GM18505 (cell line): ENCODE measurements around the gene GPR35.
A peak's percentile ranks its signal among the peaks of the same experiment; 100 is the strongest.

ENCODE experiments used
- ATAC-seq: cut with Tn5 transposase; IDR thresholded peaks from one replicate; pipeline ENCODE4 v1.9.1; 2021; ENCODE audit not compliant: unreplicated experiment
- POLR2A ChIP-seq: IDR thresholded peaks from 4 replicates; pipeline ENCODE4 v1.6.1; 2011; ENCODE audit warnings: borderline replicate concordance; ENCODE audit not compliant: insufficient read depth, insufficient read length; ENCODE audit errors: extremely low read depth

GPR35 gene

DNA sequence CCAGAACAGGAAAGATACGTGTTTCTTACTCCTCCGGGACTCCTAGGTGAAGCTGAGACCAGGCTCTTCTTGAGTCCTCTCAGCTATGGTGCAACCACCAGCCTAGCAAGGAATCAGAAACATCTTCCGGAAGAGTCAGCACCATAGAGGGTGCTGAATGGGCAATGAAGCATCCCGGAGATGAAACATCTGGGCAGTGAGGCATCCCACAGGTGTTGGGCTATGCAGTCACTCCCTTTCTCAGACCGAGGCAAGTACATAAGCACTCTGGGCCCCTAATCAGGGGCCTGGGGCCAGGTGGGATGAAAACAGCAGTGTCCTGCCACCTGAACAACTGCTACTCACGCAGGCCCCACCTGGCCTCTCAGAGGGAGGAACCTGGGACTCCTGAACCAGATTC lies 40.2 kb upstream of the GPR35 start:
- peak; percentile 25 for ATAC-seq
- TF ChIP-seq POLR2A: no peak

DNA sequence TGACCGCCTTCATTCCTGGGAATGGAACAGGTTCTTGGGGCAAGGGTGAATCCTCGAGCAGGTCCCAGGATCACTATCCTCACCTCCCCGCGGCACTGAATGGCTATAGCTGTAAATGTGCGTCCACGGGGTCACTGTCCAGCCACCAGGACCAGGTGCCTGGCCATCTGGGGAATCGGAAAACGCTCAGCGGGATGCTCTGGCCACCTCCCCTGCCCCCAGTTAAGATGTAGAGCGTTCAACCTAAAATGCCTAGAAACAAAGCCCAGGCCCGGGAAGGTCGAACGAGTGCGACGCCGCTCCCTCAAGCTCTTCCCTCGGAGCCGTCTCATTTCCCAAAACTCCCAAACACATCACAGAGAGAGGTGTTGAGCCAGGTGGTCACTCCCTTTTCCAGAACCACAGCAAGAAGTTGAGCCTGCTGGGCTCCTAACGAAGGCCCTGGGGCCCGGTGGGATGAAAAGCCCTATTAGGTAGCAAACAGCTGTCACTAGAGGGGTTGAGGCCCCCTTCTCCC lies 39.5 kb upstream of the GPR35 start:
- ATAC-seq: no peak
- no peak for TF ChIP-seq POLR2A

DNA sequence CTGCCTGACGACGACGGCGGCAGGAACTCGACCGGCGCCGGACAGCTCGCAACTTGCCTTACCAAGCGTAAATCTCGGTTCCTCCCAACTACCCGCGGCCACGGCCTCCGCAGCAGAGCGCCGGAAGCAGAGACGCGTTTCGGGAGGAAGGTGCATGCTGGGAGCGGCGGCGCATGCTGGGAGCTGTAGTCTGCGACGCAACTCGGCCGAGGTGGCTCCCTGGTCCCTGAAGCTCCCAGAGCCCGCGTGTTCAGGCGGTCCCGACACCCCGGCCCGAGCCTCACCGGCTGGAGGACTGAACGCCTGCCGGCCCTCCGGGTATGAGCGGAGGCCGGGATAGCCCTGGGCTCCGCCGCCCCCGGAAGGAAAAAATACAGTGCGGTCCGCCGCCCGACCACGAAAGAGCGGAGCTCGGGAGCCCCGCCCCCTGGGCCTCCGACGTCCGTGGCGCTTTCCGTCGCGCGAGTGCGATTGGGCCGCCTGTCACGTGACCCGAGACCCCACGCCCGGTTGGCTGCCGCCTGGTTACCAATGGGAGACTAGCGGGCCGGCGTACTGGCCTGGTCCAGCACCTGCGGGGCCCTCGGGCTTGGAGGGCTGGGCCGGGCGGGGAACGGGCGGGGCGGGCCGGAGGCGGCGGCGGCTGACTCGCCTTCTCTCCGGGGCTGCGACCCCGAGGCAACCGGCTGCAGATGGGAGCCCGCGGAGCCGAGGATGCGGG lies 38.9 kb upstream of the GPR35 start, which contains the start of gene CAPN10:
TSS of gene CAPN10 (plus strand) at position 537 of the 721 bp plus-strand sequence. CDS start at position 715, 178 bp downstream.
- peak; percentile 89 for TF ChIP-seq POLR2A
- peak; percentile 58 for ATAC-seq

DNA sequence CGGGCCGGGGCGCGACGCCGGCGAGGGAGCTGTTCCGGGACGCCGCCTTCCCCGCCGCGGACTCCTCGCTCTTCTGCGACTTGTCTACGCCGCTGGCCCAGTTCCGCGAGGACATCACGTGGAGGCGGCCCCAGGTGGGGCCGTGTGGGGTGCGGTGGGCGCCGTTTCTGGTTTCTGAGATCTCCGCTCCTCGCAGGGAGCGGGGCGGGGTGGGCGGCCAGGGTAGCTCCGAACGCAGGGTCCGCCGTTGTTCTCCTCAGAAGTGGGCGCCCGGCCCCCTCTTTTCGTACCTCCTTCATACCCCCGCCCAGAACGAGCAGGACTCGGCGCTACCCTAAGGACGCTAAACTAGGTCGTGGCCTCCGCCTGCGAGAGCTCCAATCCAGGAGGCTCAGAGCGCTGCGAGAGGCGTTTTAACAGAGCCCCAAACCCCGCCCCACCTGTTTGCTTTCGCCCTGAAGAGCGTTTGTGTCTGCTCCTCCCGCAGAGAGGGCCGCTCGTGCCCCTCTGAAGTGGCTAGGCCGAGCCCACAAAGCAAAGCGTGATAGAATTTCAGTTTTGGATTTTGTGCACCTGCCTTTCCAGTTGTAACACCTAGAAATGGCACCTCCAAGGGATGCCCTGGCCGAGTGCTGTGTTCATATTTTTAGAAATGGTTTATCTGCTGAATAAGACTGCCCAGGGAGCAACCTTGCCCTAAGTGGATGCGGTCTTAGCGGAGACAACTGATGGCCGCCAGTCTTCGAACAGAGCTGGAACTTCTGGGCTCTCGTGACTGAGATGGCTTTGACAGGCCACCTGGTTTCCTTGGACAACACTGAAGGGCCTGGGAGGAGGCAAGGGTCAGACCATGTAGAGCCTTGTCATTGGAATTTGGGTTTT lies 38.1 kb upstream of the GPR35 start:
- peak; percentile 40 for TF ChIP-seq POLR2A
- peak; percentile 6 for ATAC-seq

DNA sequence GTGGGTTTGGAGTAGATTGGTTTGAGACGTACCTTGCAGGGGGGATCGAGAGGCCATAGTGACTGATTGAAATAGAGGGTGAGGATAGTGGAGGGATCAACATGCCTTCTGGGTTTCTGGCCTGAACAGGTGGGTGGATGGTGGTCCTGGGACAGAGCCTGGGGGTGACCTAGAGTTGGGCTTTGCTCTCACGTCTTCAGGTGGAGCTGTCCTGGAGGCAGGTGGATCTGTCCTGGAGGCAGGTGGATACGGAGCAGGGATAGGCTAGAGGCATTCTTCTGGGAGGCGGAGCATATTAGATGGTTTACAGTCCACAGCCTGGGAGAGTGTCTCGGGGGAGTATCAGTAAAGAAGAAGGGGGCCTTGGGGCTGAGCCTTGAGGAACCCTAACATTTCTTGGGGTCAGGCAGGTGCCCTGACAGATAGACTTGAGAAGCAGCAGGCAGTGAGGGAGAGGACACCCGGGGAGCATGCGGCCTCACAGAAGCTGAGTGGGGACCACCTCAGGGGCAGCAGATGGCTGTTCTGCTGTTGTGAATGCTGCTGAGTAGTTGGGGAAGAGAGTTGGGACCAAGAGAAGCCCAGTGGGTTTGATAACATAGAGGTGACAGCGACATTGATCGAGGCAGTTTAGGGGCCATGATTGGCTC lies 37.1 kb upstream of the GPR35 start:
- no peak for TF ChIP-seq POLR2A
- no peak for ATAC-seq

DNA sequence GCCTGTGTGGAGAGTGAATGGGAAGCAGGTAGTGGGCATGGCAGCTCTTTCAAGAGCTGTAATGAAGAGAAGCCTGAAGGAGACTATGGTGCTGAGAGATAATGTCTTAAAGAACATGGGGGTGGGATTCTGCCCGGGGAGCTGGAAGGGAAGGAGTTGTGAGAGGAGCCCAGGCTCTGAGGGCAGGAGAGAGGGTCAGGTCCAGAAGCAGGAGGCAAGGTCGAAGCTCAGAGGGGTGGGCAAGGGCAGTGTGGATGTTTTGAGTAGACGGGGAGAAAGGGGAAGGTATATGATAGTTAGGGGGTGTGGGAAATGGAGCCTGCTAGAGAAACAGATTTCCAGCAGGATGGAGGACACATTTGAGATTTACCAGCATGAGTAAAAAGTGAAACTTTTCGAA lies 36.6 kb upstream of the GPR35 start:
- TF ChIP-seq POLR2A: no peak
- ATAC-seq: no peak

DNA sequence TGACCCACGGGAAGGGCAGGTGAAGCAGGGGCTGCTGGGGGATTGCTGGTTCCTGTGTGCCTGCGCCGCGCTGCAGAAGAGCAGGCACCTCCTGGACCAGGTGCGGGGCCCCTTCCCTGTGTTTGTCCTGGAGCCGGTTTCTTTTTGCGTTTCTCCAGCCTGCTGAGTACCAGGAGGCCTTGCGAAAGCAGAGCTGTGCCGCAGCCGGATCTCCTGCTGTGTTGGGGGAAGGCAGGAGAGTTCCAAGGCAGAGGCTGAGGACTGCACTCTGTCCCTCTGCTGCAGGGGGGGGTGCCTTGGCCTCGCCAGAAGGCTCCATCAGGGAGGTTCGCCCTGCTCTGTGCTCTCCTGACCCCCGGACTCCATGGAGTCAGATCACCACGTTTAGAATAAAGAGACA lies 35.9 kb upstream of the GPR35 start:
- no peak for ATAC-seq

DNA sequence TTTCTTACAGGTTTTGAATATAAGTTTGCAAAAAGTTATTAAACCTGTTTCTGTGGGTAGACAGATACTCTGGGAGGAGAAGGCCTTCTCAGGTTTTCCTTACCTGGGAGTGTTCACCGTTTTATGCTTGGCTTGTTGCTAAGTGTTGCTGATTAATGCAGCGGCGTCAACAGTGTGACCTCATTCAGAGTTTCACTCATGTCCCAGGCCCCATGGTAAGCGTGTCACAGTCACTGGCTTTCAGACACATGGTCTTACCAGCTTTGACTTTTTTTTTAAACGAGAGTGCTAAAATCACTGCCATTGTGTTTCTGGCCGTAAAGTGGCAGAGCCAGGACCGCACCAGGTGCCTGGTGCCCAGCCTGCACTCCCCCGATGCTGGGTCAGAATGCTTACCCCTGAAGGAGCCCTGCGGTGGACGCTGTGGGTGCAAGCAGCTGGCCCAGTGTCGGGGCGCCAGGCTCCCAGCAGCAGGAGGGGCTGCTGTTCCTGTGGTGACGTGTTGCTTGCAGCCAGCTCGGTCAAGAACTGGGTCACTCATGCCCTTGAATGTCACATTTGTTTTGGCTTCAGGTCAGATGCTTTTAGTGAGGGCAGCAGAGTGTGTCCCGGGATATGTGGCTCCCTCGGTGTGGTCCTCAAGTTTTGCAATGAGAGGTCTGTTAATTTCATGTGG lies 35.3 kb upstream of the GPR35 start:
- no peak for ATAC-seq
- TF ChIP-seq POLR2A: no peak

More for the DNA sequence above, 35.9 kb upstream of the GPR35 start:
- no peak for TF ChIP-seq POLR2A

DNA sequence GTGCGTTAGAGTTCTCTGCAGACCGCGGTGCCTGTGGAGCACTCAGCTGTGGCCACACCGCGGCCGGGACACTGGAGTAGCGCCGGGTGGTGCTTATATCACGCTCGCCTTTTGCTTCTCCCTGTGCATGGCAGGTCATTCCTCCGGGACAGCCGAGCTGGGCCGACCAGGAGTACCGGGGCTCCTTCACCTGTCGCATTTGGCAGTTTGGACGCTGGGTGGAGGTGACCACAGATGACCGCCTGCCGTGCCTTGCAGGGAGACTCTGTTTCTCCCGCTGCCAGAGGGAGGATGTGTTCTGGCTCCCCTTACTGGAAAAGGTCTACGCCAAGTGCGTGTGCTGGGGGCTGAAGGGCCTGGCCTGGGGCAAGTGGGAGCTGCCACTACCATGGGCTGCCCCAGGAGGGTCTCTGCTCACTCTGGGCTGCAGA lies 34.6 kb upstream of the GPR35 start:
- no peak for ATAC-seq
- TF ChIP-seq POLR2A: no peak

DNA sequence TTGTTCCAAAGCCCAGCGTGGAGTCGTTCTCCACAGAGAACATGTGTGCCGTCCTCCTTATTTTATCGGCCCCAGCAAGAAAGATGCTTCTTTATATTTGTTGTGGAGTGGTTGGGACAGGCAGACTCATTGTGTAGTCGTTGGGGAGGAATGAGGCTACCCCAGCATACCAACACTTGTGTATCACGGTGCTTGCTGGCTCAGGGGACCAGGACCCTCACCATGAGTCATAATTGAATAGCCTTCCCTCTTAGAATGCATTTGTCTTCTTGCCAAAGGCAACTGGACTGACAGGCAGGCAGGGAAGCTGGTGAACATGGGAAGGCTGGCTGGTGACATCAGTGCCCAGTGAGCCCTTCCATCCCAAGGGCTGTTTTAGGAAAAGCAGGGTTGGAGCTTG lies 34.1 kb upstream of the GPR35 start:
- ATAC-seq: no peak
- TF ChIP-seq POLR2A: no peak

DNA sequence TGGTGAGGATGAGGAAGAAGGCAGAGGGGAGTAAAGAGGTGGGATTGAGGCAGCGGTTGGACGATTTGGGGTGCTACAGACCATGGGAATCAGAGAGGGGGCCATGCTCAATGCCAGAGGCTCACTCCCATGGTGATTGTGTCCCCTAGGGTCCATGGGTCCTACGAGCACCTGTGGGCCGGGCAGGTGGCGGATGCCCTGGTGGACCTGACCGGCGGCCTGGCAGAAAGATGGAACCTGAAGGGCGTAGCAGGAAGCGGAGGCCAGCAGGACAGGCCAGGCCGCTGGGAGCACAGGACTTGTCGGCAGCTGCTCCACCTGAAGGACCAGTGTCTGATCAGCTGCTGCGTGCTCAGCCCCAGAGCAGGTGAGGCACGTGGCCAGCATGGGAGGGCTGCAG lies 33.5 kb upstream of the GPR35 start:
- no peak for ATAC-seq
- TF ChIP-seq POLR2A: no peak

DNA sequence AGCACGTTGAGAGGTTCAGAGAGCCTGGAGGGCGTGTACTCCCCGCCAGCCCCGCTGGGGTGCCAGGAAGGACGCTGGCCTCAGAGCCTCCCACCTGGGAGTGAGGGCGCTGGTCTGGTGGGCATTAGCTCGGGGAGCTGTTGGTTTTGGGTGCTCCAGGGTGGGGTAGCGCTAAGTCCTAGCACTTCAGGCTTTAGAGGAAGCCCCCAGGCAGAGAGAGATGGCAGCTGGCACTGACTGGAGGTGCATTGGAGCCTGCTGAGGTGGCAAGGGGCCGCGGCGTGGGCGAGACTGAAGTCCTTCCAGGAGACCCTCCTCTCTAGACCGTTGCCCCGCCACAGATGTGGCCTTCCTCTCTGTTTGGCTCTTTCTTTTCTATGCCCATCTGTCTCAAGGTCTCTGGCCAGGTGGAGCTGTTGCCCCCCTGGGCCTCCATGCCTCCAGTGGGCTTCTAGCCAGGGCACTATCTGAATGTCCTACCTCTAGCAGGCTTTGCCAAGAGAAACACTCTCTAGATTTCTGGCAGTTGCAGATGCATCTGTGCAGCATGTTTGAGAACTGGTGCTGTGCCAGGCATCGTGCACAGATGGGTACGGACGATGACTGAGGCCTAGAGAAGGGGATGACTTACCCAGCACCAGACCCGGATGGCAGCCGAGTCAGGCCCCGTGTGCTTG lies 32.1 kb upstream of the GPR35 start:
- TF ChIP-seq POLR2A: no peak
- no peak for ATAC-seq
